GM21737 (cell line): ENCODE data around the gene ANKHD1.
"Not testable (repeated sequence)": the region's sequence is repeated elsewhere in the genome, so short reads cannot be mapped to it uniquely, and the experiment has no call there.

Experiments
- ATAC-seq: cut with Tn5 transposase; IDR thresholded peaks from one replicate; pipeline ENCODE4 v1.9.1; 2021; ENCODE audit warnings: mild to moderate bottlenecking, moderate library complexity; ENCODE audit not compliant: unreplicated experiment

The ANKHD1 gene

DNA sequence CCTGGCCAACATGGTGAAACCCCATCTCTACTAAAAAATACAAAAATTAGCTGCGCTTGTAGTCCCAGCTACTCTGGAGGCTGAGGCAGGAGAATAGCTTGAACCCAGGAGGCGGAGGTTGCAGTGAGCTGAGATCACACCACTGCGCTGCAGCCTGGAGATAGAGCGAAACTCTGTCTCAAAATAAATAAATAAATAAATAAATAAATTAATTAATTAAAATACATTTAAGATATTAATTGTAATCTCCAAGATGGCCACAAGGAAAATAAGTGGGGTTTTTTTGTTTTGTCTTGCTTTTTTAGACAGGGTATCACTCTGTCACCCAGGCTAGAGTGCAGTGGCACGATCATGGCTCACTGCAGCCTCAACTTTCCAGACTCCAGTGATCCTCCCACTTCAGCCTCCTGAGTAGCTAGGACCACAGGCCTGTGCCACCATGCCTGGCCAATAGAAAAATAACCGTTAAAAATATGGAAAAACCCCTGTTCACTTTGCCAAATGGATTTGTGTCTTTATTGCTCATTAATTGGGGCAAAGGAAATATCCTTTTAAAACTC is 177.6 kb downstream of the ANKHD1 start:
- not testable (repeated sequence) for ATAC-seq

DNA sequence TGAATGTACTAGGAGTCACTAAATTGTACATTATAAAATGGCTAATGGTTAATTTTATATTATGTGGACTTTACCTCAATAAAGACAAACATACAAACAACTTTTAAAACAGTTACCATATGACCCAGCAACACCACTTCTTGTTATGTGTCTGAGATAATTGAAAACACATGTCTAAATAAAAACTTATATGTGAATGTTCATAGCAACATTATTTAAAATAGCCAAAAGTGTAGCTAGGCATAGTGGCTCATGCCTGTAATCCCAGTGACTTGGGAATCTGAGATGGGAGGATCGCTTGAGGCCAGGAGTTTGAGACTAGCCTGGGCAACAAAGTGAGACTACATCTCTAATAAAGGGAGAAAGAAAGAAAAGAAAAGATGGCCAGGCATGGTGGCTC is 185.9 kb downstream of the ANKHD1 start:
- ATAC-seq = no peak

- no peak for ATAC-seq
These were observed 186.9 kb downstream of the ANKHD1 start for GRCh38 chr5:140588311-140589070.
